HepG2 (cell line): Measurements from ENCODE around the gene DNASE1L2. TPM values are rescaled to one million over a fixed set of nuclear protein-coding genes. Genes with fewer than 3 reads are reported as not detected.

Experiments
- GATA4 ChIP-seq: sonication (generic); IDR thresholded peaks from 2 replicates; pipeline ENCODE4 v1.6.1; 2016; ENCODE audit warnings: antibody characterized with exemption, low read depth, borderline replicate concordance
- GATAD1 ChIP-seq: IDR thresholded peaks from 2 replicates; pipeline ENCODE4 v1.6.1; 2016; ENCODE audit warnings: missing genetic modification reagents, missing compliant biosample characterization
- KDM1A ChIP-seq: IDR thresholded peaks from 2 replicates; pipeline ENCODE4 v1.6.1; 2016; ENCODE audit warnings: missing compliant biosample characterization
- KDM6A ChIP-seq: IDR thresholded peaks from 2 replicates; pipeline ENCODE4 v1.6.1; 2016; ENCODE audit warnings: low read depth
- KLF11 ChIP-seq: IDR thresholded peaks from 2 replicates; pipeline ENCODE4 v1.6.1; 2016; ENCODE audit warnings: missing compliant biosample characterization
- KLF6 ChIP-seq: IDR thresholded peaks from 2 replicates; pipeline ENCODE4 v1.8.0; 2016; ENCODE audit warnings: missing biosample characterization, missing genetic modification reagents
- SETDB1 ChIP-seq: sonication (generic); formaldehyde crosslinking; IDR thresholded peaks from 2 replicates; pipeline ENCODE4 v1.5.1; 2020; ENCODE audit warnings: missing genetic modification reagents, mild to moderate bottlenecking, borderline replicate concordance
- ZBTB20 ChIP-seq: sonication (generic); formaldehyde crosslinking; IDR thresholded peaks from 2 replicates; pipeline ENCODE4 v1.8.1; 2023; ENCODE audit warnings: missing genetic modification reagents, low read depth, mild to moderate bottlenecking, borderline replicate concordance
- ZFP36L2 ChIP-seq: sonication (generic); formaldehyde crosslinking; IDR thresholded peaks from 2 replicates; pipeline ENCODE4 v1.4.0; 2020; ENCODE audit warnings: missing genetic modification reagents
- ZNF207 ChIP-seq: fragments of 450-650 bp; IDR thresholded peaks from 2 replicates; pipeline ENCODE4 v1.6.1; 2016; ENCODE audit warnings: antibody characterized with exemption, borderline replicate concordance
- ZNF296 ChIP-seq: sonication (generic); formaldehyde crosslinking; conservative IDR thresholded peaks from 2 replicates; pipeline ENCODE4 v1.5.0; 2020; ENCODE audit warnings: mild to moderate bottlenecking, missing genetic modification reagents
- ZSCAN20 ChIP-seq: sonication (generic); formaldehyde crosslinking; IDR thresholded peaks from 2 replicates; pipeline ENCODE4 v1.4.0; 2020; ENCODE audit warnings: missing genetic modification reagents, mild to moderate bottlenecking, borderline replicate concordance
- polyA plus RNA-seq, 8 experiments: library from polyadenylated mRNA; depleted of rRNA in 3 of 8; stranded (reverse) in 7 of 8; unstranded in 1 of 8; fragments of >200 nt; fragmentation: Illumina TruSeq in 4 of 8; extraction: Trizol in 4 of 8; gene quantifications; 2 replicates each; pipeline versions ENCODE4 v1.2.1 to v1.2.3, GENCODE V29; 2011 to 2016; ENCODE audit warnings: low read depth in 4 of 8, missing spikeins in 1 of 8, mixed read lengths in 1 of 8; ENCODE audit not compliant: insufficient read depth in 1 of 8
- total RNA-seq, 5 experiments: library from RNA; depleted of rRNA; stranded (reverse); fragments of >200 nt; fragmentation: Illumina TruSeq; extraction: Trizol; gene quantifications; 2 replicates each; pipeline ENCODE4 v1.2.3, GENCODE V29; 2016; ENCODE audit warnings: low read depth in 1 of 5
- TF ChIP-seq, protein P1 (sequence below), 2 experiments: IDR thresholded peaks; 2 replicates each; pipeline ENCODE4 v1.6.1; 2011 to 2012; ENCODE audit warnings: low read length in 2 of 2, borderline replicate concordance in 1 of 2, low read depth in 1 of 2, mild to moderate bottlenecking in 1 of 2, moderate library complexity in 1 of 2
- TF ChIP-seq, protein P2 (sequence below): sonication (generic); formaldehyde crosslinking; conservative IDR thresholded peaks from 2 replicates; pipeline ENCODE4 v1.4.0; 2020; ENCODE audit warnings: missing genetic modification reagents
- TF ChIP-seq, protein P3 (sequence below): IDR thresholded peaks from 2 replicates; pipeline ENCODE4 v1.6.1; 2016; ENCODE audit warnings: low read depth, control low read depth
- TF ChIP-seq, protein P4 (sequence below): sonication (generic); formaldehyde crosslinking; conservative IDR thresholded peaks from 2 replicates; pipeline ENCODE4 v1.4.0; 2020; ENCODE audit warnings: missing genetic modification reagents
- TF ChIP-seq, protein P5 (sequence below): IDR thresholded peaks from 2 replicates; pipeline ENCODE4 v1.6.1; 2012; ENCODE audit warnings: low read length, improper control_type of control experiment

Gene DNASE1L2
- total and polyA plus RNA-seq, 2 of the 13 experiments (the other 11 are each of a cell fraction or from before 2014, with no cell fraction given) = 0.44 to 0.50 TPM

DNA sequence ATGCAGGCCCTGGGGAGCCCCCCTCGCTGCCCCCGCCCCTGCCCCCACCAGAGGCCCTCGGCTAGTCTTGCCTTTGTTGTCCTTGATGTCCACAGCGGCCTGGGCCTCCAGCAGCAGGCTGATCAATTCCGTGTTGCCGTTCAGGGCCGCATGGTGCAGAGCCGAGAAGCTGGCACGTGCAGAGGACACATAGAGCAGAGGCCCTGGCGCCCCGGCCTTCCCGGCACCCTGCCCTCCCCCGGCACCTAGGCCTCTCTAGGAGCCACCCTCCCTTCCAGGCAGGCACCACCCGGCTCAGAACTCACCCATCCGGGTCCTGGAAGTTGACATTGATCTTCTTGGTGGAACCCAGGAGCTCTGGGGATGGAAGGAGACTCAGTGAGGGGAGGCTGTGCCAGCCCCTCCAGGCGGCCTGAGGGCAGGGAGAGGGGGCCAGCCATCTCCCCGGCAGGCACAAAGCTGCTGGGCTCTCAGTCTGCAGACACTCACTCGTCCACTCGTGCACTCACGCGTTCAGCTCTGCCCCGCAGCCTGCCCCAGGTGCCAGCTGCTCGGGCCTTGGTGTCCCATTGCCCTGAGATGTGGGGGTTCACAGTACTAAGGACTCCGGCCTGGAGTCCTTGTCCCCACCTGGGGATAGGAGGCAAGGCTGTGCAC lies 46.1 kb upstream of the DNASE1L2 start (continued):
- TF ChIP-seq, protein P1, sequence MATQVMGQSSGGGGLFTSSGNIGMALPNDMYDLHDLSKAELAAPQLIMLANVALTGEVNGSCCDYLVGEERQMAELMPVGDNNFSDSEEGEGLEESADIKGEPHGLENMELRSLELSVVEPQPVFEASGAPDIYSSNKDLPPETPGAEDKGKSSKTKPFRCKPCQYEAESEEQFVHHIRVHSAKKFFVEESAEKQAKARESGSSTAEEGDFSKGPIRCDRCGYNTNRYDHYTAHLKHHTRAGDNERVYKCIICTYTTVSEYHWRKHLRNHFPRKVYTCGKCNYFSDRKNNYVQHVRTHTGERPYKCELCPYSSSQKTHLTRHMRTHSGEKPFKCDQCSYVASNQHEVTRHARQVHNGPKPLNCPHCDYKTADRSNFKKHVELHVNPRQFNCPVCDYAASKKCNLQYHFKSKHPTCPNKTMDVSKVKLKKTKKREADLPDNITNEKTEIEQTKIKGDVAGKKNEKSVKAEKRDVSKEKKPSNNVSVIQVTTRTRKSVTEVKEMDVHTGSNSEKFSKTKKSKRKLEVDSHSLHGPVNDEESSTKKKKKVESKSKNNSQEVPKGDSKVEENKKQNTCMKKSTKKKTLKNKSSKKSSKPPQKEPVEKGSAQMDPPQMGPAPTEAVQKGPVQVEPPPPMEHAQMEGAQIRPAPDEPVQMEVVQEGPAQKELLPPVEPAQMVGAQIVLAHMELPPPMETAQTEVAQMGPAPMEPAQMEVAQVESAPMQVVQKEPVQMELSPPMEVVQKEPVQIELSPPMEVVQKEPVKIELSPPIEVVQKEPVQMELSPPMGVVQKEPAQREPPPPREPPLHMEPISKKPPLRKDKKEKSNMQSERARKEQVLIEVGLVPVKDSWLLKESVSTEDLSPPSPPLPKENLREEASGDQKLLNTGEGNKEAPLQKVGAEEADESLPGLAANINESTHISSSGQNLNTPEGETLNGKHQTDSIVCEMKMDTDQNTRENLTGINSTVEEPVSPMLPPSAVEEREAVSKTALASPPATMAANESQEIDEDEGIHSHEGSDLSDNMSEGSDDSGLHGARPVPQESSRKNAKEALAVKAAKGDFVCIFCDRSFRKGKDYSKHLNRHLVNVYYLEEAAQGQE (IDR thresholded peaks at IDR 0.05; ENCODE audit: borderline replicate concordance in 1 of 2, low read depth in 1 of 2, low read length in 2 of 2) = no peak
- TF ChIP-seq KDM1A (CRISPR knock-in tag) (no peak), SETDB1 (CRISPR knock-in tag) (no peak), ZBTB20 (no peak), KLF11 (CRISPR knock-in tag) (no peak), ZNF207 (no peak), ZSCAN20 (CRISPR knock-in tag) (no peak), KDM6A (no peak), KLF6 (CRISPR knock-in tag) (no peak), GATAD1 (CRISPR knock-in tag) (no peak), ZNF296 (no peak), ZFP36L2 (CRISPR knock-in tag) (no peak), GATA4 (no peak)
- TF ChIP-seq, protein P2, sequence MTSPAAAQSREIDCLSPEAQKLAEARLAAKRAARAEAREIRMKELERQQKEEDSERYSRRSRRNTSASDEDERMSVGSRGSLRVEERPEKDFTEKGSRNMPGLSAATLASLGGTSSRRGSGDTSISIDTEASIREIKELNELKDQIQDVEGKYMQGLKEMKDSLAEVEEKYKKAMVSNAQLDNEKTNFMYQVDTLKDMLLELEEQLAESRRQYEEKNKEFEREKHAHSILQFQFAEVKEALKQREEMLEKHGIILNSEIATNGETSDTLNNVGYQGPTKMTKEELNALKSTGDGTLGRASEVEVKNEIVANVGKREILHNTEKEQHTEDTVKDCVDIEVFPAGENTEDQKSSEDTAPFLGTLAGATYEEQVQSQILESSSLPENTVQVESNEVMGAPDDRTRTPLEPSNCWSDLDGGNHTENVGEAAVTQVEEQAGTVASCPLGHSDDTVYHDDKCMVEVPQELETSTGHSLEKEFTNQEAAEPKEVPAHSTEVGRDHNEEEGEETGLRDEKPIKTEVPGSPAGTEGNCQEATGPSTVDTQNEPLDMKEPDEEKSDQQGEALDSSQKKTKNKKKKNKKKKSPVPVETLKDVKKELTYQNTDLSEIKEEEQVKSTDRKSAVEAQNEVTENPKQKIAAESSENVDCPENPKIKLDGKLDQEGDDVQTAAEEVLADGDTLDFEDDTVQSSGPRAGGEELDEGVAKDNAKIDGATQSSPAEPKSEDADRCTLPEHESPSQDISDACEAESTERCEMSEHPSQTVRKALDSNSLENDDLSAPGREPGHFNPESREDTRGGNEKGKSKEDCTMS (CRISPR knock-in tag) = no peak
- TF ChIP-seq, protein P3, sequence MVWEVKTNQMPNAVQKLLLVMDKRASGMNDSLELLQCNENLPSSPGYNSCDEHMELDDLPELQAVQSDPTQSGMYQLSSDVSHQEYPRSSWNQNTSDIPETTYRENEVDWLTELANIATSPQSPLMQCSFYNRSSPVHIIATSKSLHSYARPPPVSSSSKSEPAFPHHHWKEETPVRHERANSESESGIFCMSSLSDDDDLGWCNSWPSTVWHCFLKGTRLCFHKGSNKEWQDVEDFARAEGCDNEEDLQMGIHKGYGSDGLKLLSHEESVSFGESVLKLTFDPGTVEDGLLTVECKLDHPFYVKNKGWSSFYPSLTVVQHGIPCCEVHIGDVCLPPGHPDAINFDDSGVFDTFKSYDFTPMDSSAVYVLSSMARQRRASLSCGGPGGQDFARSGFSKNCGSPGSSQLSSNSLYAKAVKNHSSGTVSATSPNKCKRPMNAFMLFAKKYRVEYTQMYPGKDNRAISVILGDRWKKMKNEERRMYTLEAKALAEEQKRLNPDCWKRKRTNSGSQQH (CRISPR knock-in tag) = no peak
- TF ChIP-seq, protein P4, sequence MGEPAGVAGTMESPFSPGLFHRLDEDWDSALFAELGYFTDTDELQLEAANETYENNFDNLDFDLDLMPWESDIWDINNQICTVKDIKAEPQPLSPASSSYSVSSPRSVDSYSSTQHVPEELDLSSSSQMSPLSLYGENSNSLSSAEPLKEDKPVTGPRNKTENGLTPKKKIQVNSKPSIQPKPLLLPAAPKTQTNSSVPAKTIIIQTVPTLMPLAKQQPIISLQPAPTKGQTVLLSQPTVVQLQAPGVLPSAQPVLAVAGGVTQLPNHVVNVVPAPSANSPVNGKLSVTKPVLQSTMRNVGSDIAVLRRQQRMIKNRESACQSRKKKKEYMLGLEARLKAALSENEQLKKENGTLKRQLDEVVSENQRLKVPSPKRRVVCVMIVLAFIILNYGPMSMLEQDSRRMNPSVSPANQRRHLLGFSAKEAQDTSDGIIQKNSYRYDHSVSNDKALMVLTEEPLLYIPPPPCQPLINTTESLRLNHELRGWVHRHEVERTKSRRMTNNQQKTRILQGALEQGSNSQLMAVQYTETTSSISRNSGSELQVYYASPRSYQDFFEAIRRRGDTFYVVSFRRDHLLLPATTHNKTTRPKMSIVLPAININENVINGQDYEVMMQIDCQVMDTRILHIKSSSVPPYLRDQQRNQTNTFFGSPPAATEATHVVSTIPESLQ (CRISPR knock-in tag) = no peak
- TF ChIP-seq, protein P5, sequence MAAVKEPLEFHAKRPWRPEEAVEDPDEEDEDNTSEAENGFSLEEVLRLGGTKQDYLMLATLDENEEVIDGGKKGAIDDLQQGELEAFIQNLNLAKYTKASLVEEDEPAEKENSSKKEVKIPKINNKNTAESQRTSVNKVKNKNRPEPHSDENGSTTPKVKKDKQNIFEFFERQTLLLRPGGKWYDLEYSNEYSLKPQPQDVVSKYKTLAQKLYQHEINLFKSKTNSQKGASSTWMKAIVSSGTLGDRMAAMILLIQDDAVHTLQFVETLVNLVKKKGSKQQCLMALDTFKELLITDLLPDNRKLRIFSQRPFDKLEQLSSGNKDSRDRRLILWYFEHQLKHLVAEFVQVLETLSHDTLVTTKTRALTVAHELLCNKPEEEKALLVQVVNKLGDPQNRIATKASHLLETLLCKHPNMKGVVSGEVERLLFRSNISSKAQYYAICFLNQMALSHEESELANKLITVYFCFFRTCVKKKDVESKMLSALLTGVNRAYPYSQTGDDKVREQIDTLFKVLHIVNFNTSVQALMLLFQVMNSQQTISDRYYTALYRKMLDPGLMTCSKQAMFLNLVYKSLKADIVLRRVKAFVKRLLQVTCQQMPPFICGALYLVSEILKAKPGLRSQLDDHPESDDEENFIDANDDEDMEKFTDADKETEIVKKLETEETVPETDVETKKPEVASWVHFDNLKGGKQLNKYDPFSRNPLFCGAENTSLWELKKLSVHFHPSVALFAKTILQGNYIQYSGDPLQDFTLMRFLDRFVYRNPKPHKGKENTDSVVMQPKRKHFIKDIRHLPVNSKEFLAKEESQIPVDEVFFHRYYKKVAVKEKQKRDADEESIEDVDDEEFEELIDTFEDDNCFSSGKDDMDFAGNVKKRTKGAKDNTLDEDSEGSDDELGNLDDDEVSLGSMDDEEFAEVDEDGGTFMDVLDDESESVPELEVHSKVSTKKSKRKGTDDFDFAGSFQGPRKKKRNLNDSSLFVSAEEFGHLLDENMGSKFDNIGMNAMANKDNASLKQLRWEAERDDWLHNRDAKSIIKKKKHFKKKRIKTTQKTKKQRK = no peak
